ENCODE measurements around the gene TAGLN2. TPM values are rescaled to one million over a fixed set of nuclear protein-coding genes. Genes with fewer than 3 reads are reported as not detected.

Gene TAGLN2
- total RNA-seq, 2 donors from 2014 or later: 97.1 to 386 TPM

DNA sequence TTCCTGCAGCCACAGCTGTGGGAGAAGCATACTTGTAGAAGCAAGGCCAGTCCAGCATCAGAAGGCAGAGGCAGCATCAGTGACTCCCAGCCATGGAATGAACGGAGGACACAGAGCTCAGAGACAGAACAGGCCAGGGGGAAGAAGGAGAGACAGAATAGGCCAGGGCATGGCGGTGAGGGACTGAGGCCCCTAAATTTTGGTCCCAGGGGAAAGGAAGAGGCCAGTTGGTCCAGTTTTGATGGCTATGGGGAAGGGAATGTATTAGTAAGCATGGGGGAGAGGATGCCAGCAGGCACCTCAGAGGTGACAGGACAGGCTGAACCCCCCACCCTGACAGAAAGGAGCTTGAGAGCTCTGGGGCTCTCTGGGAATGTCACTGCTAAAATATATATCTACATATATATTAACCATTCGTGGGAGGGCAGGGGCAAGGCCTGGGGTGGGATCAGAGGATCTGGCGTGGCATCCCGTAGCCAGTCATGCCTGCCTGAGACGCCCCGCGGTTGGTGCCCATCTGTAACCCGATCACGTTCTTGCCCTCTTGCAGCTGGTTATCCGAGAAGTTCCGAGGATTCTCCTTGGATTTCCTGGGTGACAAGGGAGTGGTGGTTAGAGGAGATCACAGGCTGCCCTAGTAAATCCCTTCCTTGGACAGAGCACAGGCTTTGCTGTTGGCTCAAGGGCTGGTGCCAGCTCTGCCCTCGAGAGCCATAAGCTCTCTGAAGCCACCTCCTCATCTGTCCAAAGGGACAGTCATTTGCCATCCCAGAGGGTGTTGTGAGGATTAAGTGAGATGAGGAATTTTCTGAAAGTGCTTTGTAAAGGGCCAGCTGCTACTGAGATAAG, 6.7 kb downstream of the TAGLN2 start:
- TF ChIP-seq, protein P1, sequence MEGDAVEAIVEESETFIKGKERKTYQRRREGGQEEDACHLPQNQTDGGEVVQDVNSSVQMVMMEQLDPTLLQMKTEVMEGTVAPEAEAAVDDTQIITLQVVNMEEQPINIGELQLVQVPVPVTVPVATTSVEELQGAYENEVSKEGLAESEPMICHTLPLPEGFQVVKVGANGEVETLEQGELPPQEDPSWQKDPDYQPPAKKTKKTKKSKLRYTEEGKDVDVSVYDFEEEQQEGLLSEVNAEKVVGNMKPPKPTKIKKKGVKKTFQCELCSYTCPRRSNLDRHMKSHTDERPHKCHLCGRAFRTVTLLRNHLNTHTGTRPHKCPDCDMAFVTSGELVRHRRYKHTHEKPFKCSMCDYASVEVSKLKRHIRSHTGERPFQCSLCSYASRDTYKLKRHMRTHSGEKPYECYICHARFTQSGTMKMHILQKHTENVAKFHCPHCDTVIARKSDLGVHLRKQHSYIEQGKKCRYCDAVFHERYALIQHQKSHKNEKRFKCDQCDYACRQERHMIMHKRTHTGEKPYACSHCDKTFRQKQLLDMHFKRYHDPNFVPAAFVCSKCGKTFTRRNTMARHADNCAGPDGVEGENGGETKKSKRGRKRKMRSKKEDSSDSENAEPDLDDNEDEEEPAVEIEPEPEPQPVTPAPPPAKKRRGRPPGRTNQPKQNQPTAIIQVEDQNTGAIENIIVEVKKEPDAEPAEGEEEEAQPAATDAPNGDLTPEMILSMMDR (IDR thresholded peaks at IDR 0.05): no peak
- TF ChIP-seq POLR2AphosphoS5 (IDR thresholded peaks at IDR 0.05) (no peak), POLR2A (IDR thresholded peaks at IDR 0.05) (no peak)
- Histone ChIP-seq H3K9me3 (no peaks in the 10 kb centered on the region), H3K27me3 (replicated peaks; ENCODE audit: insufficient read depth) (no peaks in the 10 kb centered on the region), H3K4me1 (replicated peaks) (peaks cover 9% of the 10 kb centered on the region), H3K27ac (no peak overlapping the region), H3K4me3 (no peak overlapping the region), H3K36me3 (peaks cover 7 to 15% of the 10 kb centered on the region in 2 donors)
- 89% methylated on average over 13 of the region's 13 CpGs for WGBS
- no peak for DNase-seq (ENCODE audit: low spot score)
- intact Hi-C loops (cut with DNase I): no loop called here

DNA sequence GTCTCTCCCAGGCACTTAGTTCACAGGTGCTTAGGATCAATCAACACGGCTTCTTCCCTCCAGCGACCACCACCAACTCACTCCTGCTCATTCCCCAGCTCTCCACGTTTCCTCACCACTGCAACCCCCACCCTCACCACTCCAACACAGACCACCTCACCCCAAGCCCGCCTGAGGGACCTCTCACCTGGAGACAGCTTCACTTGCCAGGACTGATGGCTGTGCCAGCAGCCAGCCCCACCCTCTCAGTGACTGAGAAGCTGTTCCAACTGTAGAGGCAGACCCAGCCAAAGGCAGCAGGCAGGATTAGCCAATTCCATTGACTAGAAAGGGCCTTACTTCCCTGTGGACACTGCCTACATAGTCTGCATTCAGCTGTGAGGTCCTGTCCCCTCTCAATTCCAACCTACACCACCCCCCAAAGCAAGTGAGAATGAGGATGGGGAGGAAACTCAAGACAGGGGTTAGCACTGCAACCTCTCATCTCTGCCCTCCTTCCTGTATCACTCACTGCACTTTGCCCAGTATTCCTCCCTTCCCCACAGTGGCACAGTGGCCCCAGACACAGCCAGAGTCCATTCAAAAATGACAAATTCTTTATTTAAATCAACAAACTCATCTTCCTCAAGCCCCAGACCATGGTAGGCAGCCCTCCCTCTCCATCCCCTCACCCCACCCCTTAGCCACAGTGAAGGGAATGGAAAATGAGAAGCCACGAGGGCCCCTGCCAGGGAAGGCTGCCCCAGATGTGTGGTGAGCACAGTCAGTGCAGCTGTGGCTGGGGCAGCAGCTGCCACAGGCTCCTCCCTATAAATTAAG, 7.6 kb downstream of the TAGLN2 start:
- TF ChIP-seq, protein P1 (IDR thresholded peaks at IDR 0.05): no peak
- TF ChIP-seq POLR2AphosphoS5 (IDR thresholded peaks at IDR 0.05): no peak
- TF ChIP-seq POLR2A (IDR thresholded peaks at IDR 0.05): no peak
- H3K4me1 ChIP-seq (replicated peaks): peaks cover 1% of the 10 kb centered on the region
- H3K27me3 ChIP-seq (replicated peaks; ENCODE audit: insufficient read depth): no peaks in the 10 kb centered on the region
- intact Hi-C loops (cut with DNase I): no loop called here
- no peak overlapping the region for H3K27ac ChIP-seq
- no peak overlapping the region for H3K4me3 ChIP-seq
- 81% methylated on average over 5 of the region's 5 CpGs for WGBS
- no peaks in the 10 kb centered on the region for H3K9me3 ChIP-seq
- no peak for DNase-seq (ENCODE audit: low spot score)
- H3K36me3 ChIP-seq: peaks cover 7 to 15% of the 10 kb centered on the region in 2 donors

DNA sequence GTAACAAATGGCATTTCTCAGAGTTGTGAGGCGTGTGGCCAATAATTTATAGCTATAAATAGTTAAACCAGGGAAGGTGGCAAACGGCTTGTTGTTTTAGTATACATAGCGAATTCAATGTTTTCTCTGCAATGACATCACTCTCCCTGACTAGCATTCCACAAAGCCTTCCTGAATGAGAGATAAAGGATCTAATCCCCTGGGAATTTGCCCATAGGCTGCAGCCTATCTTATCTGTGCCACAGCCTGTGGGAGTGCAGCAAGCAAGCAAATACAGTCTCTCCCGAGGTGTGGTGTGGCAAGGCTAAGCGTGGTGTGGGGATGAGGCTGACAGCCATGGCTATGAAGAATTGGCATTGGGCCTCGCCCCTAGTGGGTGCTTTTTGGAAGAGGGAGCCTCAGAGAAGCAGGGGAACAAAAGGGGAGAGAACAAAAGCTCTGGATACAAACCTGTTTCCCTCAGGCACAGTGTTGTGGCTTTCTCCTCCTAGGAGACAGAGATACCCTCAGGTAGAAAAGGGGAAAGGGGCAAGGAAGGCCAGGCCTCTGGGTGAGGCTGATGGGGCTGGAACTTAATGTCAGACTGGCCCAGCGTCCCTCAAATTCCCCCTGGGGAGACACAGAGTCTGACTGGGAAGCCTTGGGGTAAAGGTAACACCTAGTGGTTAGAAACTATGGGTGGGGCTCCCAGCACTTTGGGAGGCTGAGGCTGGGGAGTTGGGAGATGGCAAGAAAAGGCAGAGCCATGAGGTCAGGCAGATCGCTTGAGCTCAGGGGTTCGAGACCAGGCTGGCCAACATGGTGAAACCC, 8.9 kb downstream of the TAGLN2 start:
- intact Hi-C loops (cut with DNase I): no loop called here
- no peak for DNase-seq (ENCODE audit: low spot score)
- H3K36me3 ChIP-seq: peaks cover 7 to 15% of the 10 kb centered on the region in 2 donors
- no peaks in the 10 kb centered on the region for H3K27me3 ChIP-seq (replicated peaks; ENCODE audit: insufficient read depth)
- H3K27ac ChIP-seq: peak overlapping the region in 1 of 2 donors; percentile 11
- H3K4me3 ChIP-seq: no peak overlapping the region
- whole genome bisulfite sequencing: 43% methylated on average over 9 of the region's 9 CpGs
- no peaks in the 10 kb centered on the region for H3K9me3 ChIP-seq
- TF ChIP-seq, protein P1 (IDR thresholded peaks at IDR 0.05): no peak
- TF ChIP-seq POLR2AphosphoS5 (IDR thresholded peaks at IDR 0.05) (no peak), POLR2A (IDR thresholded peaks at IDR 0.05) (no peak)
- no peaks in the 10 kb centered on the region for H3K4me1 ChIP-seq (replicated peaks)

DNA sequence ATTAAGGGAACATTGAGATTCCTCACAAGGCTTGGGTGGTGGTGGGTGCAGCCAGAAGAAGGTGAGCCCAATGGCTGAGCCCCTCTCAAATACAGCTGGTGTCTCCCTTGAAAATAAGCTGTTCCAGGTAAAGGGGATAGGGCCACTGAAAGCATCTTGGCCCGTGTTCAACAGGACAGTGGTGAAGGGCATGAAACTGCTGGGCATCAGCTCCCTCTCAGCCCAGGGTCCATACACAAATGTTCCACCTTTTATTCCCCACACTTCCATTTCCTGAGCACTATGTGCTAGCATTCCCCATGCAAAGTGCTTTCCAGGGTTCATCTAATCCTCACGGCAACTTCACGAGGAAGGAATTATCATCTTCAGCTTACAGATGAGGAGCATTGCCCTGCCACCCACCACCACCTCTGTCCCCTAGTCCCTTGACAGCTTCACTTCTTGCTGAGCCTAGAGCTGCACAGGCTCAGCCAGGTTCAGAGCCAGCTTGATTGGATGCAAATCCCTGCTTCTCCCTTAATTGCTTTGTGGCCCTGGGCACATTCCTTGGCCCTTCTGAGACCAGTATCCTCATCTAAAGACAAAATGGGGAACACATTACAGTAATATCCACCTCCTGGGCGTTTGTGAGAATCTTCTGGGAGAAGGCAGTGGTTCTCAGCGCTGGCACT, 9.6 kb downstream of the TAGLN2 start:
- Histone ChIP-seq H3K4me1 (replicated peaks) (no peaks in the 10 kb centered on the region), H3K27me3 (replicated peaks; ENCODE audit: insufficient read depth) (no peaks in the 10 kb centered on the region), H3K36me3 (peaks cover 7 to 15% of the 10 kb centered on the region in 2 donors), H3K9me3 (no peaks in the 10 kb centered on the region), H3K4me3 (no peak overlapping the region), H3K27ac (peak overlapping the region in 1 of 2 donors; percentile 11)
- intact Hi-C loops (cut with DNase I): no loop called here
- DNase-seq (ENCODE audit: low spot score): no peak
- 56% methylated on average over 5 of the region's 5 CpGs for WGBS
- TF ChIP-seq POLR2AphosphoS5 (IDR thresholded peaks at IDR 0.05) (no peak), POLR2A (IDR thresholded peaks at IDR 0.05) (no peak)

All from prostate gland (tissue), 2 donors.